ENCODE data around the gene PPP4R3B.
"Not testable (repeated sequence)": the region's sequence is repeated elsewhere in the genome, so short reads cannot be mapped to it uniquely, and the experiment has no call there.

The PPP4R3B gene

GRCh38 chr2:55617175-55618024, at the start of gene PPP4R3B:
Gene PPP4R3B, minus strand, starts transcription at chr2:55617622. Its CDS starts 337 bp downstream, at chr2:55617285.
- DNase-seq: peak; percentile 99

DNA sequence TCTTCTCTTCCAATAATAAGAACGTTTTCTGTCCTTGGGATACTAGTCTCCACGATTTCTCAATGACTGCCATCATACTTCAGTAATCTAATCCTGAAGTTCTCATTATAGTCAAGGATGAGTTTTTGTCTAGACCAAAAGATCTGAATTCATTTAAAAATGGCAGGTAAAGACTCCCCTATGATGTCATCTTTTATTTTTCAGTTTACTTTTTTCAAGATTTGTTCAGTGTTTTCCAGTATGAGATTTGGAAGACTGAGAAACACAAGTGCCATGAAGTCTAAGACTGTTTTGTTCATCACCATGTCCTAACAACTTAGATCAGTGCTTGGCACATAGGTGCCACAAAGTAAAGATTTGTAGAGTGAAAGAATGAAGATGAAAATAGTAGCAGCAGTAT, 35.8 kb upstream of the PPP4R3B start:
- no peak for DNase-seq

DNA sequence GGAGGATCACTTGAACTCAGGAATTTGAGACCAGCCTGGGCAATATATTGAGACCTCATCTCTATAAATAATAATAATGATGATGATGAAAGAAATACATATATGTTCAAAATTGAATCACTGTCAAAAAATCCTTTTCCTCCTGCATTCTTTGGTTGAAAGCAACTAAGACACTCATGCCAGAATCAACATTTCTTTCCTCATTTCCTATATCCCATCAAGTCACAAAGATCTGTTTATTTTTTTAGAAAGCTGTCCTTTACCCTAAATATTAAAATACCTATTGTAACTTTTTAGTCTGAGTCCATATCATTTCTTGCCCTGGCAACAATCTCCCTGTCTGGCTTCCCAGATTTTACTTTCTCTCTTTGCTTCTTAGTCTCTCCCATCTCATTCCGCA, 31.8 kb upstream of the PPP4R3B start:
- no peak for DNase-seq

DNA sequence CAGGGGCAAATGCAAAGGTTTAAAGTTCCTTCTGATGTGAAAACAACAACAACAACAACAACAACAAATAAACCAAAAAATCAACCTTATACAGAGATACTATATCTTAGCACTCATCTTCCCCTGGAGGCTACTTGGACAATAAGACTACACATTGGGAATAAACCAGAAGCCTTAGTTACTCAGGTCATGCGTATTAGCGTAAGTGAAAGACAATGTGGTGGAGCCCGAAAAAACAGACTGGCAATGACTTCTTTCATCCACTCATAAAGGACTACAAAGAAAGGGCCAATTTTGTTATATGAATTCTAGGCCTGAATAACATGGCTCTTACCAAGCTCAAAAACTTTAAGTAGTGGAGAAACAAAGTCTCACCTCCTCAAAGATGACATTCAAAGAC, 19.4 kb upstream of the PPP4R3B start:
- no peak for DNase-seq

GRCh38 chr2:55628931-55629330, 11.5 kb upstream of the PPP4R3B start:
- no peak for DNase-seq

- no peak for DNase-seq
Observed at GRCh38 chr2:55627915-55628314, 10.5 kb upstream of the PPP4R3B start.

GRCh38 chr2:55621802-55622201, 4.4 kb upstream of the PPP4R3B start:
- DNase-seq: no peak

- DNase-seq: no peak
Observed at GRCh38 chr2:55620123-55620779, 2.8 kb upstream of the PPP4R3B start.

DNA sequence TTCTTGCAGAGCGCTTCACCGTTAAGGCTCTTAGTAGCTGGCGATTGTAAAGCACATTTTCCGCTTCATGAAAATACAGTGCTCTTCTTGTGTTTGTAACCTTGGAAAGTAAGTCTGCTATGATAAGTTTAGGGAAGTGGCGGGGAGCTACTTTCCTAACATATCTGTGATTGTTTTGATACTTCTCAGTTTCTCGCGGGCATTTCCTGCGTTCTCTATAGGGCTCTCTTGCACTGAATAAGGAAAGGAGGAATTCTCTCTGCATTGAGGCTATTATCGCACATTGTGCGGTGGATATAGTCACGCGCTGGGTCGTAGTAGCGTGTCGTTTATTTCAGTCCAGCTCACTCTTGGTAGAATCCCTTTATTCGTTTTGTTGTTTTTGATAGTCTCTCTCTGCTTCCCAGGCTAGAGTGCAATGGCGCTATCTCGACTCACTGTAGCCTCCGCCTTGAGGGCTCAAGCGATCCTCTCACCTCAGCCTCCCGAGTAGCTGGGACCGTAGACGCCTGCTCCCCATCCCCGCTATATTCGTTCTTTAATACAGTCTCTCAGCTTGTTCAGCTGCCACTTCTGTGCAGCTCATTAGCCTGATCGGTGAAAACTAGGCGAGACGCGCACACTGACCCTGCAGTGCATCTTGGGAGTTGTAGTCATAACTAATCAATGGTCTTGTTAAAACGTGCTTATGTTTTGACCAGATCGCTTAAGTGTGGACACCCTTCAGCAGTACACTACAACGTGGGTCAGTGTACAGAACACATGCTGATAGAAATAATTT, 1.0 kb upstream of the PPP4R3B start:
- peak; percentile 6 for DNase-seq

DNA sequence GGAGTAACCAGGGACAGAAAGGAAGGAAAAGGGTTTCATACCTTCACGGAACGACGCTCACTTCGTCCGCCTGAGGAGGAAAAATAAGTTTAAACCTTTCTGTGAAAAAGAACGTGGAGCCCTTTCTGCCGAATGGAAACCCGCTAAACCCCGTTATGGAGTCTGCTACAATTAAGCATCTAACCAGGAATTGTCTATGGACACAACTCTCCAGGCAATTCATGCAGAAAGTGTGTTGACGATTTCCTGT, 528 bp upstream of the PPP4R3B start:
- DNase-seq: no peak

- DNase-seq: peak; percentile 65
Observed at GRCh38 chr2:55616551-55617174, 759 bp downstream of the PPP4R3B start.

DNA sequence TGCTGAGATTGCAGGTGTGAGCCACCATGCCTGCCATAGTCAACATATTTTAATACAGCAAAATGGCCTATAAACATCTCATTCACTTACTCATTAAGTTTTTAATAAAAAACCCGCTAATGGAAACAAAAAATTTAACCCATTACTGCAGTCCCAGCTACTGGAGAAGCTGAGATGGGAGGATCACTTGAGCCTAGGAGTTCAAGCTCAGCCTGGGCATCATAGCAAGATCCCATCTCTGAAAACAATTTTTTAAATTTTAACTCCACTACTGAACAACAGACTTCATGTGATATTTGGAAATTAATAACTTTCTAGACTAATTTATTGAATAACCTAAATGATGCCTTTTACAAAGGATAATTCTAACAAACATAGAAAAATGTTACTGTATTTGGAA, 5.4 kb downstream of the PPP4R3B start:
- DNase-seq: no peak

DNA sequence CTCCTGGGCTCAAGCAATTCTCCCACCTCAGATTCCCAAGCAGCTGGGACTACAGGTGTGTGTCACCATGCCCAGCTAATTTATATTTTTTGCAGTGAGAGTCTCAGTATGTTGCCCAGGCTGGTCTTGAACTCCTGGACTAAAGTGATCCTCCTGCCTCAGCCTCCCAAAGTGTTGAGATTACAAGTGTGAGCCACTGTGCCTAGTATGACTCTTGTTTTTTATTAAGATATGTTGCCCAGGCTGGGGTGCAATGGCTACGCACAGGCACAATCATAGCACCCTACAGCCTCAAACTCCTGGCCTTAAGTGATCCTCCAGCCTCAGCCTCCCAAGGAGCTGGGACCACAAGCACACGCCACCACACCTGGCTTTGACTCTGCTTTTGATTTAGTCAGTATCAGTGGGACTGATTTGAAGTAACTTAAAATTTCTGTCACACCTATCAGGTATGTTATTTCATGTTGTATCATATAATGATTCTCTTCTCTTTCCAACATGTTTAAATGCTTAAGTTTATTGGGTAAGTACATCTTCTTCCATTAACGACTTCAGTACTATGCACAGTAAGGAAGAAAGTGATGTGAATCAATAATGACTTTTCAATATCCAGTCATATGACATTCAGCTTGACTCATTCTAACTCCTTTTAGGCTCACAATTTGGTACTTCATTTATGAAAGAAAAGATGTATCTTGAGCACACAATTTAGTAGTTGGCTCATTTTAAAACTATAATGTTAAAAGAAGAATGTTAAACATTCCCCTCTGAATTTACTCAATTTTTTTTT, 6.3 kb downstream of the PPP4R3B start:
- DNase-seq: no peak

DNA sequence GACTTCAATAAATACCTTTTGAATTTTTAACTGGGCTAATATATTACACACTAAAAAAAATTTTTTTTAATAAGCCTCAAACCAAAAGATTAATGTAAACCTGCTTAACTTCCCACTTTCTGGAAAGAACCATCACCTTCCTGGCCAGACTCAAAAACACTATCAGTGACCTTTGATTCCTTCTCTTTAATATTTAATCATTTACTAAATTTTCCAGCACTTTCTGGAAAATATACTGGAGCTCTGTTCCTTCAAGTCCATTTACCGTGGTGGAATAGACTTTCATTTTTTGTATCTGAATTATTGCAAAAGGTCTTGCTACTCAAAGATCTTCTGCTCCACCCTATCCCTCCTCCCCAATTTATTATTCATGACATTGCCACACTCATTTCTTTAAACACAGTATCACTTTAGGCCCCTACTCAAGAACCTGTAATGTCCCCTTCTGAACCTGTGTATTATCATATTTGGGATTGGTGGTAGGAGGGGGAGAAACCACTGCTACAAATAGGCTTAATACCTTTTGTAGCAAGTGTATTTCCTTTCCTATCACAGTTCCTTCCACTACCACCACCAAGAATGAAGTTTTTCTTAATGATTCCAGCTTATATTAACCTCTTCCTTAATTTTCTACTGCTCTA, 7.4 kb downstream of the PPP4R3B start:
- no peak for DNase-seq

DNA sequence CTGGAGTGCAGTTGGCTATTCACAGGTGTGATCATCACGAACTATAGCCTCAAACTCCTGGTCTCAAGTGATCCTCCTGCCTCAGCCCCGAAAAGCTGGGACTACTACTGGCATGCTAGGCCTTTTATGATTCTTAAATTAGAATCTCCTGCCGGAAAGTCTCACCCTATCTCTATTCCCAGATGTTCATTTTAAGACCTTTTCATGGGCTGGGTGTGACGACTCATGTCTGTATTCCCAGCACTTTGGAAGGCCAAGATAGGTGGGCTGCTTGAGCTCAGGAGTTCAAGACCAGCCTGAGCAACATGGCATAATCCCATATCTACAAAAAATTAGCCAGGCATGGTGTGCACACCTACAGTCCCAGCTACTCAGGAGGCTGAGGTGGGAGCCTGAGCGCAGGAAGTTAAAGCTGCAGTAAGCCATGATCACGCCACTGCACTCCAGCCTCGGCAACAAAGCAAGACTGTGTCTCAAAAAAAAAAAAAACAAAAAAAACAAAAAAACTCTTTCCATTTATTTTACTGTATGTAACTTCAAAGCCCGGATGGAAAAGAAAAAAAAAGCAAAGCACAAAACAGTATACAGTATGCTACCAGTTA, 8.1 kb downstream of the PPP4R3B start:
- no peak for DNase-seq

GRCh38 chr2:55607717-55608116, 9.7 kb downstream of the PPP4R3B start:
- no peak for DNase-seq

- DNase-seq: no peak
Observed at GRCh38 chr2:55604027-55604565, 13.3 kb downstream of the PPP4R3B start.

DNA sequence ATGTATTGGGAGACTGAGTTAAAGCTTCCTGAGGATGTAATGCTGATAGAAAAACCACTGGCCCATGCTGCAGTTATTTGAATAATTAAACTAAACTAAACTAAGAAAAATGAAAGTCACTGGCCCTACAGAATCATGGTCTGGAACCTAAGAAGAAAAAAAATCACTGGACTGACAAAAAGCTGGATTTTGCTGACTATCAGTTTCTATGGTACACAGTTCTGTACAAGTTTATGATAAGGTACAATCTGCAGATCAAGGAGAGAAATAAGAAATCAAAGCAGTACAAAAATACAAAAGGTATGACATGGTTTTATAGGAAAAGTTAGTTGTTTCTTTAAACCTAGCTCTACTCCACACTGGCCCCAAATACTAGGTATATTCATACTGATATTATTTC, 15.6 kb downstream of the PPP4R3B start:
- no peak for DNase-seq

DNA sequence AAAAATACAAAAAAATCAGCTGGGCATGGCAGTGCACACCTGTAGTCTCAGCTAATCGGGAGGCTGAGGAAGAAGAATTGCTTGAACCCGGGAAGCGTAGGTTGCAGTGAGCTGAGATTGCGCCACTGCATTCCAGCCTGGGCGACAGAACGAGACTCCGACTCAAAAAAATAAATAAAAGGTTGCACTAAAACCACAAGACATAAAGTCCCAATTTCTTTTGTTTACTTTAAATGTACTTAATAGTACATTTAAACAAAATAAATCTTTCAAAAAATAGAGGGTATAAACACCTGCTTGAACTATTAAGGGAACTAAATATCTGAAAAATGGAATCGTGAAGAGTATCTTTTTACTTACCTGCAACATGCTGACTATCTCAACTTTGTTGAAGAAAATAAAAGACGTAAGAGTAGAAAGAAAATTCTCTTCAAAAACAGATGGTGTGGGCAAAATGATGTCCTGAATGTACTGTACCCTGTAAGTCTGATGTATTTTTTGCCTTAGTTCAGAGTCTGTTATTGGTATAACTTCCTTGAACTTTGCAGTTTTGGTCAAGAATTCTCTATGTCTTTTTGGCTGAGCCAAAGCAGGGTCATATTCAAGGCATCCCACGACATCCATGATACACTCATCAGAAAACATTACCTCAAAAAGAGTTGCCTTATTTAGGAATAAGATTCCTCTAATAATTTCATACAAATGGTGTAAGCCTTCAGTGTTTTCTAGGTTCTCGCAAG, 19.2 kb downstream of the PPP4R3B start:
- no peak for DNase-seq

DNA sequence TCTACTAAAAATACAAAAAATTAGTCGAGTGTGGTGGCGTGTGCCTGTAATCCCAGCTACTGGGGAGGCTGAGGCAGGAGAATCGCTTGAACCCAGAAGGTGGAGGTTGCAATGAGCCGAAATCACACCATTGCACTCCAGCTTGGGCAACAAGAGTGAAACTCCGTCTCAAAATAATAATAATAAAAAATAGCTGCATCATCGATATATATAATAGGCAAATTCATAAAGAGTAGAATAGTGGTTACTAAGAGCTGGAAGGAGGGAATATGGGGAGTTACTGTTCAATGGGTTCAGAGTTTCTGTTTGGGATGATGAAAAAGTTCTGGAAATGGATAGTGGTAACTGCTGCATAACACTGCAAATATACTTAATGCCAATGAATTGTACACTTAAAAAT, 20.6 kb downstream of the PPP4R3B start:
- not testable (repeated sequence) for DNase-seq

DNA sequence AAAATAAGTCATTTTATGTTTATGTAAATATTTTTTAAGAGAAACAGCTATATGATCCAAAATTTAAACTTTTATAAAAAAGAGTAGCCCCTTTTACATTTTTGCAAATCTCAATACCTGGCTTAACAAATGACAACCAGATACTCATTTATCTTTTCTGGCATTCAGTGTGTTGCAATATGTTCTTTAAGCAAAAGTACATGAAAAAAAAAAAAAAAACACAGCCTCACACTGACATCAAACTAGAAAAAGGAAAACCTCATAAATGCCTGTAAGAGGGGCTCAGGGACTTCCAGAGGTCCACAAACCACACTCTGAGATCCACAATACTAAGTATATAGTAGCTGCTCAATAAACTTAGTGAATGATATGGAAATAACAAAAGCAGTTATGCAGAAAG, 21.9 kb downstream of the PPP4R3B start:
- no peak for DNase-seq

Measured in DMS79 (cell line).